Stimulated activated CD4-positive, alpha-beta T cell treated with anti-CD3 and anti-CD28 coated beads, TNF-alpha, amount 100 ng/mL, for 48 hours (primary cell): ENCODE data around the gene PRRT3.
"Not testable (repeated sequence)": the region's sequence is repeated elsewhere in the genome, so short reads cannot be mapped to it uniquely, and the experiment has no call there.

Experiments
- DNase-seq, 3 donors: peaks; one replicate each; pipeline ENCODE4 v3.0.0-alpha.2; 2020; ENCODE audit warnings: low read depth in 3 of 3

The PRRT3 gene

GRCh38 chr3:9918261-9919038, 33.8 kb downstream of the PRRT3 start:
- no peak for DNase-seq

- no peak for DNase-seq
Measured at GRCh38 chr3:9917820-9918219, 34.4 kb downstream of the PRRT3 start.

- DNase-seq: no peak
Measured at GRCh38 chr3:9916734-9917680, 35.2 kb downstream of the PRRT3 start, which contains the start of gene IL17RC. TSS of gene IL17RC (plus strand) at chr3:9917098. CDS start at chr3:9917316, 218 bp downstream.

- DNase-seq: no peak
Measured at GRCh38 chr3:9916346-9916733, 35.9 kb downstream of the PRRT3 start.

- DNase-seq: no peak
Measured at GRCh38 chr3:9915254-9916141, 36.7 kb downstream of the PRRT3 start.

- DNase-seq: no peak
Measured at GRCh38 chr3:9914559-9915253, 37.5 kb downstream of the PRRT3 start.

- no peak for DNase-seq
Measured at GRCh38 chr3:9914011-9914410, 38.2 kb downstream of the PRRT3 start.

- no peak for DNase-seq
Measured at GRCh38 chr3:9913601-9914000, 38.6 kb downstream of the PRRT3 start.

GRCh38 chr3:9912294-9912935, 39.8 kb downstream of the PRRT3 start:
- no peak for DNase-seq

- no peak for DNase-seq
Measured at GRCh38 chr3:9911863-9912262, 40.3 kb downstream of the PRRT3 start.

- DNase-seq: no peak
Measured at GRCh38 chr3:9909221-9910013, 42.8 kb downstream of the PRRT3 start.

GRCh38 chr3:9908286-9908685, 43.9 kb downstream of the PRRT3 start:
- no peak for DNase-seq

- DNase-seq: no peak
Measured at GRCh38 chr3:9906480-9906879, 45.7 kb downstream of the PRRT3 start.

- no peak for DNase-seq
Measured at GRCh38 chr3:9903904-9904303, 48.3 kb downstream of the PRRT3 start.

- DNase-seq: no peak
Measured at GRCh38 chr3:9903238-9903624, 49.0 kb downstream of the PRRT3 start.

- no peak for DNase-seq
Measured at GRCh38 chr3:9902372-9903237, 49.6 kb downstream of the PRRT3 start, which contains the start of gene IL17RE. TSS of gene IL17RE (plus strand) at chr3:9902848. CDS start at chr3:9902933, 85 bp downstream.

- DNase-seq: no peak
Measured at GRCh38 chr3:9901967-9902366, 50.2 kb downstream of the PRRT3 start.

- DNase-seq: not testable (repeated sequence)
Measured at GRCh38 chr3:9900965-9901415, 51.2 kb downstream of the PRRT3 start.
